Mesenteric fat pad (tissue), 1 donor: Measurements from ENCODE around the gene PSMC3. TPM values are rescaled to one million over a fixed set of nuclear protein-coding genes. Genes with fewer than 3 reads are reported as not detected.

Experiments
- DNase-seq: peaks from one replicate; pipeline ENCODE4 v3.0.0-alpha.2; 2020; ENCODE audit warnings: low spot score
- total RNA-seq: library from RNA; stranded (reverse); fragmentation: NEBNext Ultra II Directional; extraction: Animal tissue kit (Norgen Biotek cat#: 25700); gene quantifications from one replicate; pipeline ENCODE4 v1.2.1, GENCODE V29; 2021
- donor health status: DM: yes; HTN: yes; CAD: no.

Gene PSMC3
- total RNA-seq, 1 donor from 2014 or later = 116 TPM

DNA sequence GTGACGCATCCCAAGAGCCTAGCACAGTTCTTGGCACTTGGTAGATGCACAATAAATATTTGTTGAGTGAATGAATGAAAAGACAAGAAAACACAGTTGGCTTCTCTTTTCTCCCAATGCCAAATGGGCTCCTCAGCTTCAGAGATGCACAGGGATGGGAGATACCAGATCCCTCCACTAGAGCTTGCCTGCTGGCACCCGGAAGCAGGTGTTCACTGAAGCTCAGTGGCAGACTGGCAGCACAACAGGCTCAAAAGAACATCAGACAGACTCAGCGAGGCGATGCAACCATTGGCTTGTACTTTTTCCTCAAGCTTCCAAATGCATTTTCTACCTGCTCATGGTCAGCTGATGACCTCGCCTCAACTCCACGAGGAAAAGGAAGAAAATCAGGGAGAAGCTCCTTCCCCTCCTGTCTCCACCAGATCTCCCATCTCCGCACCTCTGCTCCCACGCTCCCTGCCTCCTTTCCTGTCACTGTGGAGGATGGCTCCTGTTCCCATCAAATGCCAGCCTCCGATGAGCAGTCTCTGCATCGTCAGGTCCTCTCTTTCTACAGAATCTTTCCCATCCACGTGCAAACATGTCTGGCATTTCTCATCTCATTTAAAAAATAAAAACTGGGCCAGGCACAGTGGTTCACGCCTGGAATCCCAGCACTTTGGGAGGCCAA is 16.9 kb upstream of the PSMC3 start:
- no peak for DNase-seq

DNA sequence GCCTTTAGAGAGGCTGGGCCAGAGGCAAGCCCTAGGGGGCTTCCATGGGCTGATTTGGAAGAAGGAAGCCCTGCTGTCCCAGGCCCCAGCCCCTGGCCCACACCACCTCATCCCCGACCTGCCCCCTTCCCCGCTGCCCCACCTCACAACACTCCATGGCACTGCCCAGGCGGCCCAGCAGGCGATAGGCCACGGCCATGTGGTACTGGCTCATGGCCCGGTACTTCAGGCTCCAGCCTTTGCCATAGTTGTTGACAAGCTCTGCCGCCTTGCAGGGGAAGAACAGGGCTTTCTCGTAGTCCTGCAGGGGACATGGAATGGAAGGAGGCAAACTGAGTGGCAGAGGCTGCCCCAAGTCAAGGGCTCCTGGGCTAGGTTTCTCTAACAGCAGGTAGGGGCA is 16.3 kb upstream of the PSMC3 start:
- no peak for DNase-seq

DNA sequence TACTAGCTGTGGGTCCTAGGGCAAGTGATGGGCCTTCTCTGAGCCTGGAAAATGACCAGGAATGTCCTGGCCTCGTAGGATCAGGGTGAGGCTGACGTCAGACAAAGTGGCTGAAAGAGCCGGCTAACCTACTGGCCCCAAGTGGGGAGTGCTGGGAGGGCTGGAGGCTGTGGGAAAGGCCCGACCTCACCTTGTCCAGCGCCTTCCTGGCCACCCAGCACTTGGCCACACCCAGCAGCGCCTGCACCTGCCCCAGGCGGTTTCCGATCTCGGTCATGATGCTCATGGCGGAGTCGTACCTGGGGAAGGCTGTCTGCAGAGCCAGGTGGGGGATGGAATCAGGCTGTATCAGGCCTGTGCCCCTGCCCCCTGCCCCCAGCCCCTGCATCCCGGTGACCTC is 15.2 kb upstream of the PSMC3 start:
- no peak for DNase-seq

DNA sequence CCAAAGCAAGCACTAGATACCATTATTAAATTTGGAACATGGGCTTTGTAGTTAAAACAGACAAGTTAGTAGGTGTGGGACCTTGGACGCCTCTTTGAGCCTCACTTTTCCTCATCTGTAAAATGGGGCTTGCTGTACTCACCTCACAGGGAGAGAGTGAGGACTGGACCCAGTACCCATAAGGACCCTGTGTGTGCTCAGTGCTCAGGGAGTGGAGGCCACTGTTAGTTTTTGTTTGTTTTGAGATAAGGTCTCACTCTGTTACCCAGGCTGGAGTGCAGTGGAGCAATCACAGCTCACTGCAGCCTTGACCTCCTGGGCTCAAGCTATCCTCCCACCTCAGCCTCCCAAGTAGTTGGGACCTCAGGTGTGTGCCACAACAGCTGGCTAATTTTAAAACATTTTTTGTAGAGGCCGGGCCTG is 13.8 kb upstream of the PSMC3 start:
- DNase-seq = no peak

DNA sequence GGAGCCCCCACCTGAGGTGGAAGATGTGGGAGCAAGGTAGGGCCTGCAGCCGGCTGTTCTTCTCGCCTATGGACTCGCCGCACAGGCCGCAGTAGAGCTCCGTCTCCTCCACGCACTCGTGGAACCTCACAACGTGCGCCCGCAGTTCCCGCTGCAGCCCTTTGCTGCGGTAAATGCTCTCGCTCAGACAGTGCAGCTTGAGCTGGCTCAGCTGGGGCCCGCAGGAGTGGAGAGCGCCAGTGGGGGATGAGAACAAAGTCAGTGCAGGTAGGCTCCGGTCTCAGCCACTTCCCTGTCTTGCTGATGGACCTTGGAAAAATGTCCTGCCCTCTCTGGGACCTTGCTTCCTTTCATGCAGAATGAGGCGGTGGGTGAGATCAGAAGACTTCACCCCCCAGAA is 12.5 kb upstream of the PSMC3 start:
- no peak for DNase-seq

DNA sequence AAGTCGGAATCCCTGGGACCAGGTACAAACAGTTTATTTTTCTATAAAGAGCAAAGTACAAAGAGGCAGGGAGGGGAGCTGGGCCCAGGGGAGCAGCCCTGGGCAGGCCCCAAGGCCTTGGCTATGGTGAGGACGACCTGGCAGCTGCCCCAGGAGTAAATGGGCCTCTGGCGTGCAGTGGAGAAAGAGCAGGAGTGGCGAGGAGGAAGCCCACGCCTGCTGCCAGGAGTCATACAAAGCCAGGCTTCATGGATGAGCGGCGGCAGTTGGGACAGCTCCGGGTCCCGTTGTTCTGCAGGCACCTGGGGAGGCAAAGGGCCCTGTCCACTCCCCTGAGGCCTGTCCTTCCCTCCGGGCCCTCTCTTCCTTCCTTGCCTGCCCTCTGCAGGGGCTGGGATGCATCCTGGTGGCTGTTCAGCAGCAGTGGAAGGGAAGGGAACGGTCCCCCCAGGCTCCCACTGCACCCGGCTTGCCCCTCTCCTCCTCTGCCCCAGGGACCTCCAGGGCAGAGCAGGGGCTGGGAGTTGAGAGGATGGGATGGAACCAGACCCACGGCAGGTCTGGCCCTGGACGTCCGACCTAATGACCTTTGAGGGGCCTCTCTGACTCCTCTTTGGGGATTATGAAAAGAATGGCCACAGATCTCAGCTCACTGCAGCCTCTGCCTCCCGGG is 11.6 kb upstream of the PSMC3 start:
- DNase-seq = no peak

DNA sequence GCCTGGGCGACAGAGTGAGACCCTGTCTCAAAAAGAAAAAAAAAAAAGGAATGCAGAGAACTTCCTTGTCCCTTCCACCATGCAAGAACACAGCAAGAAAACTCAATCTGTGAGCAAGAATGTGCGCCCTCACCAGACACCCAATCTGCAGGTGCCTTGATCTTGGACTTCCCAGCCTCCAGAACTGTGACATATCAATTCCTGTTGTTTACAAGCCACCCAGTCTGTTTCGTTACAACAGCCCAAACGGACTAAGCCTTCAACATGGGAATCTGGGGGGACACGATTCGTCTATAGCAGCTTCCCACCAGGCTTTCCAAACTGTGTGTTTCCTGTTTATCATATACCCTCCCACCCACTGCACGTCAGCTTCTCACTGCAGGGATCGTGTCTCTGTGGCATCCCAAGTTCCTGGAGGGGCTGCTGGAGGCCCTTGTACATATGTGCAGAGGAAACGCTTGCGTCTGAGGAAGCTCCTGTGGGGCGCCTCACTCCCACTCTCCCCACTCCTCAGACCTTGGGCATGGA is 11.0 kb upstream of the PSMC3 start:
- DNase-seq = no peak

DNA sequence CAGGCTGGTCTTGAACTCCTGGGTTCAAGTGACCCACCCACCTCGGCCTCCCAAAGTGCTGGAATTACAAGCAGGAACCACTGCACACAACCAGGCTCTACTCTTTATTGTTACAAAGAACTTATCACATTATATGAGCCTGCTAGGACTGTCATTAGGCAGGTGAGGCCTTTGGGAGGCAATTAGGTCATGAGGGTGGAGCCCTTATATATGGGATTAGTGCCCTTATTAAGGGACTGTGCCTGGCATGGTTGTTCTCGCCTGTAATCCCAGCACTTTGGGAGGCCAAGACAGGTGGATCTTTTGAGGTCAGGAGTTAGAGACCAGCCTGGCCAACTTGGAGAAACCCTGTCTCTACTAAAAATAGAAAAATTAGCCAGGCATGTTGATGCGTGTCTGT is 10.5 kb upstream of the PSMC3 start:
- no peak for DNase-seq

DNA sequence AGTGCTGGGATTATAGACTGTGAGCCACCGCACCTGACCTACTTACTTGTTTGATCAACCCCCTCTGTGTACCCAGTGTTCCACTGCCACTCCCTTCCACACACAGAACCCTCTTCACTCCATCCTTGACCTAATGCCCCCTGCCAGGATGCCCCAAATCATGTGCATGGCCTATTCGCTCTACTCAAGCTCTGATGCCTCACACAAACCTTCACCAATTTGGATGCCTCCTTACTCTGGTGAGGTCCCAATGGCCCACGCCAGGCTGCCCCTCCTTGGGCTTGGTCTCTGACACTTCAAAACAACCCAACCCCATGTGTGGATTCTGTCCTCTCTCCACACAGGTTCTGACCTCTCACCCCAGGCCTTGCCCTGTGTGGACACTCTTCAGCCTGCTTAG is 9.4 kb upstream of the PSMC3 start:
- no peak for DNase-seq

DNA sequence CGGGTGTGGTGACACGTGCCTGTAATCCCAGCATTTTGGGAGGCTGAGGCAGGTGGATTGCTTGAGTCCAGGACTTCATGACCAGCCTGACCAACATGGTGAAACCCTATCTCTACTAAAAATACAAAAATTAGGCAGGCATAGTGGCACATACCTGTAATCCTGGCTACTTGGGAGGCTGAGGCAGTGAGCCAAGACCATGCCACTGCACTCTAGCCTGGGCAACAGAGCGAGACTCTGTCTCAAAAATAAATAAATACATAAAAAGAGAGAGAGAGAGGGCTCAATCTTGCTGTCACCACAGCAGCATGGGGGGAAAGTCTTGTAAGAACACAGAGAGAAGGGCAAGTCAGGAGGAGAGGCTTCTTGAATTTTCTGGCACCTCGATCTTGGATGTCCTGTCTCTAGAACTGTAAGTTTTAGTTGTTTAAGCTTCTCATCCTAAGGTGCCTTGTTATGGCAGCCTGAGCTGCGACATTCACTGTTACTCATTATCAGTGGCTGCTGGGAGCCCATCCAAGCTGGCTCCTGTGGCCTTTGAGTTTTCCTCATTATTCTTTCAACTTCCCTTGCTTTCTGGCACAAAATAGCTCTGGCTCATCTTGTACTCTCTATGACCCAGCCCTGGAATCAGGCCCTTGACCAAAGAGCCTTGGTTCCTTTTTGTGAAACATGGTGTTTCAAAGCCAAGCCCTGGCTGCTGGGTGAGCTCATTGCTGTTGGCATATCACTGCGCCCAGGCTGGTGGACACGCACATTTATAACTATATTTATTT is 8.0 kb upstream of the PSMC3 start:
- DNase-seq = no peak

DNA sequence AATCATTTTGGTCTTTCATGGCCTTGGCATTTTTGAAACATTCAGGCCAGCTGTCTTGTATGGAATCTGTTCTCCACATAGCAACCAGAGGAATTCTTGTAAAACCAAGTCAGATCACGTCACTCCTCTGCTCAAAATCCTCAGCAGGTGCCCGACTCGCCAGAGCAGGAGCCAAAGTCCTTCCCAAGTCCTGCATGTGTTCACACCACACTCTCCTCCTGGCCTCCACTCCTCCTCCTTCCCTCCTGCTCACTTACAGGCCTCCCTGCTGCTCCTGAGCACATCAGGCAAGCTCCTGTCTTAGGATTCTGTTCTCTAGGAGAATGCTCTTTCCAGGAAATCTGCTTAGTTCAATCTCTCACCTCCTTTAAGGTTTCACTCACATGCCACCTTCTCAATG is 6.9 kb upstream of the PSMC3 start:
- no peak for DNase-seq

DNA sequence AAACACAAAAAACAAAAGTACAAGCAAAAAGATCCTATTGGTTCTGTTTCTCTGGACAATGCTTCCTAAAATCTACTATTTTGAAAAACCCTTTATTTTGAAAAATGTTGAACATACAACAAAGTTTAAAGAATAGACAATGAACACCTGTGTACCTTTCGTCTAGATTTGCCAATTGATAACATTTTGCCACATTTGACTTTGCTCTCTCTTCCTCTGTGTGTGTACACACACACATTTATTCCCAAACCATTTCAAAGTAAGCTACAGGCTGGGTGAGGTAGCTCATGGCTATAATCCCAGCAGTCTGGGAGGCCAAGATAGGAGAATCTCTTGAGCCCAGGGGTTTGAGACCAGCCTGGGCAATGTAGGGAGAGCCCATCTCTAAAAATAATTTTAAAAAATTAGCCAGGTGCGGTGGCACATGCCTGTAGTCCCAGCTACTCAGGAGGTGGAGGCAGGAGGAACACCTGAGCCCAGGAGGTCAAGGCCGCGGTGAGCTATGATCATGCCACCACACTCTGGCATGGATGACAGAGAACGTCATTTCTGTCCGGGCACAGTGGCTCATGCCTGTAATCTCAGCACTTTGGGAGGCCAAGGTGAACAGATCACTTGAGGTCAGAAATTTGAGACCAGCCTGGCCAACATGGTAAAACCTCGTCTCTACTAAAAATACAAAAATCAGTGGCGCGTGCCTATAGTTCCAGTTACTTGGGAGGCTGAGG is 5.3 kb upstream of the PSMC3 start:
- DNase-seq = no peak

DNA sequence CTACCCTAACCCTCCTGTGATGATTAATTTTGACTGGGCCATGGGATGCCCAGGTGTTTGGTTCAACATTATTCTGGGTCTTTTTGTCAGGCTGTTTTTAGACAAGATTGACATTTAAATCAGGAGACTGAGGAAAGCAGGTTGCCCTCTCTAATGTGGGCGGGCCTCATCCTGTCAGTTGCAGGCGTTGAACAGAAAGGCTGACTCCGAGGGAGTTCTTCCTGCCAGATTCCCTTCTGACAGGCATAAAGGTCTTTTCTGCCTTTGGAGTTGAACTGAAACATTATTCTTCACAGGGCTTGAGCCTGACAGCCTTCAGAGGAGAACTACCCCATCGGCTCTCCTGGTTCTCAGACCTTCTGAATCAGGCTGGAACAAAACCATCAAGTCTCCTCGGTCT is 4.3 kb upstream of the PSMC3 start:
- DNase-seq = no peak

DNA sequence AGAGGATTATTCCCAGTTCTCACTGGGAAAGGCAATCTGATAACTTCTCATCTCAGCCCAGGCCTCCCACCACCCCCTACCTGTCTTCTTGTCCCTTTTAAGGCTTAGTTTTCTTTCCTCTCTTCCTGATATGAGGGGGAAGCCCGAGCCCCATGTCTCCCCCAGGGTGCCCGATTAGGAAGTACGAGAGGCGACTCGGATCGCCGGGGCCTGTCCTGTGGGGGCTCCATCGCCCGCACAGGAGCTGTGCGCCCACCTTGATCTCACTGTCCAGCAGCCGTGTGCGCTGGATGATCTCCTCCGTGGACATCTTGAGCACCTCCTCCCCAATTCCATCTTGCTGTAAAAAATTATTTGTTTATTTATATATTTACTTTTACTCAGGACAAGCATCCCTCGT is 628 bp downstream of the PSMC3 start:
- no peak for DNase-seq

DNA sequence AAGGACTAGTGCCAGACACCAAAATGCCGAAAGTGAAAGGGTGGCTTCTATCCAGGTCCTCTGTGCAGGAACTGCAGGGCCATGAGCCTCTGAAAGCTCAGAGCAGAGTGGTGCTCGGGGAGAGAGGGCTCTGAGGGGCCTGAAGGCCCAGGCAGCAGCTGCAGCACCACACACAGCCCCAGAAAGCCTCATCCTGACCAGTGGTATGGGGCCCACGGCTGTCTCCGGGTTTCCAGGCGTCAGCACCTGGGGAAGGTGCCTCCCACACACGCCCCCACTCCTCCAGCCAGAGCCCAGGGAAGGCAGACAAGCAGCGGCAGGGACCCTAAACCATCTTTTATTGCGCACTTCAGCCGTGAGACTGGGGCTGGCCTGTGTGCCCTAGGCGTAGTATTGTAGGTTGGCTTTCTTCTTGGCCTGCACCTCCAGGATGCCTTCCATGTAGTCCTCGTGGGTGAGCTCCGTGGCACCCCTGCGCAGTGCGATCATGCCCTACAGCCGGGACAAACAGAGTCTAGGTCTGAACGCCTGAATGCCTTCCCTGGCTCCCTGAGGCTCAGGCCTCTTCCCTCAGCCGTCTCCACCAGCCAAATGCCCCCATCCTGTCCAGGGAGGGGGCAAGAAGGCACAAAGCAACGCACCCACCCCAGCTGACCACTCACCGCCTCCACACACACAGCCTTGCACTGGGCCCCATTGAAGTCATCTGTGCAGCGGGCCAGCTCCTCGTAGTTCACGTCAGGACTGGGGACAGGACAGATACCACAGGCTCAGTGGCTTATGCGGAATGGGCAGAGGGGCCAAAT is 7.6 kb downstream of the PSMC3 start:
- no peak for DNase-seq

DNA sequence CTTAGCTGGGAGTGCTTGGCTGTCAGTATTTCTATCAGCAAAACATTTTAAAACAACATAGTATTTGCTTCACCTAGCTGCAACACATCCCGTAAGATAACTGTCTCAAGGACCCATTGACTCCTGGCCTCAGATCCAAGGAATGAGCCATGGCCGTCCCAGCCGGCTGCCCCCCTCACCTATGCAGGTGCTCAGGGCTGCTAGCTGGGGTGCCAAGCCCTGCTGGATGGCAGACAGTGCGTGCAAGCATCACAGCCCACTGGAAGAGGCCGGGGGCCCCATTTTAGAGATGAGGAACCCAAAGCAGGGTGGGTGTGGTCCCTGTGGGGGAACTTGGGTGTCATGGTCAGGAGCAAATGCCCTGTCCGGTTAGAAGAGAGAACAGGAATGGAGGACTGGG is 8.5 kb downstream of the PSMC3 start:
- DNase-seq = no peak

DNA sequence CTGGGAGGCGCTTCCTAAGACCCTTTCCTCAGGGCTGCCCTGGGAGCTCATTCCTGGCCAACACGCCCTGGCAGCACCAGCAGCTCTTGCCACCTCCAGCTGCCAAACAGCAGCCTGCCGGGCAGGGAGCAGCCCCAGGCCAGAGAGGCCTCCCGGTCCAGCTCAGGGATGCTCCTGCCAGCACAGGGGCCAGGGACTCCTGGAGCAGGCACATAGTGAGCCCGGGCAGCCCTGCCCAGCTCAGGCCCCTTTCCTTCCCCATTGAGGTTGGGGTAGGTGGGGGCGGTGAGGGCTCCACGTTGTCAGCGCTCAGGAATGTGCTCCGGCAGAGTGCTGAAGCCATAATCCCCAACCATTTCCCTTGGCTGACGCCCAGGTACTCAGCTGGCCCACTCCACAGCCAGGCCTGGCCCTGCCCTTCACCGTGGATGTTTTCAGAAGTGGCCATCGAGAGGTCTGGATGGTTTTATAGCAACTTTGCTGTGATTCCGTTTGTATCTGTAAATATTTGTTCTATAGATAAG is 10.2 kb downstream of the PSMC3 start:
- DNase-seq = no peak

DNA sequence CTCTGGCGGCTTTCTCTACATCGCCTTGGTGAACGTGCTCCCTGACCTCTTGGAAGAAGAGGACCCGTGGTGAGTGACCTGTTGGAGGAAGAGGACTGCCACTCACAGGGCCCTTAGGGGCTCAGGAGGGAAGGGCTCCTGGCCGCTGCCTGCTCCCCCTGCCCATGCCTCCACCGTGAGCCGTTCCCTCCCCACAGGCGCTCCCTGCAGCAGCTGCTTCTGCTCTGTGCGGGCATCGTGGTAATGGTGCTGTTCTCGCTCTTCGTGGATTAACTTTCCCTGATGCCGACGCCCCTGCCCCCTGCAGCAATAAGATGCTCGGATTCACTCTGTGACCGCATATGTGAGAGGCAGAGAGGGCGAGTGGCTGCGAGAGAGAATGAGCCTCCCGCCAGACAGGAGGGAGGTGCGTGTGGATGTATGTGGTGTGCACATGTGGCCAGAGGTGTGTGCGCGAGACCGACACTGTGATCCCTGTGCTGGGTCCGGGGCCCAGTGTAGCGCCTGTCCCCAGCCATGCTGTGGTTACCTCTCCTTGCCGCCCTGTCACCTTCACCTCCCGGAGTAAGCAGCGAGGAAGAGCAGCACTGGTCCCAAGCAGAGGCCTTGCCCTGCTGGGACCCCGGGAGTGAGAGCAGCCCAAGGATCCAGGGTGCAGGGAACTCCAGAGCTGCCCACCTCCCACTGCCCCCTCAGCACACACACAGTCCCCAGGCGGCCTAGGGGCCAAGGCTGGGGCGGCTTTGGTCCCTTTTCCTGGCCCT is 11.0 kb downstream of the PSMC3 start:
- no peak for DNase-seq

DNA sequence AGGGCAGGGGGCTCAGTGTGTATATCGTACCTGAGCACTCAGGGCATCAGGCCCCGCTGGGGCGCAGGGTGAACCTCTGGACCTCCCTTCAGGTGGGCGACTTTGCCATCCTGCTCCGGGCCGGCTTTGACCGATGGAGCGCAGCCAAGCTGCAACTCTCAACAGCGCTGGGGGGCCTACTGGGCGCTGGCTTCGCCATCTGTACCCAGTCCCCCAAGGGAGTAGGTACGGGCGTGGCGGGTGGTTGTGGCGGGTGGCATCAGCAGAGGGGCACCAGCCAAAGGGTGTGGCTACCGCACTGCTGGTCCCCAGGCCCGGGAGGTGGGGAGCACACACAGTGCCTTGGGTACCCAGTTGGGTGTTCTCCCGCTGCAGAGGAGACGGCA is 11.6 kb downstream of the PSMC3 start:
- DNase-seq = no peak
